Tibial artery (tissue), 4 donors: ENCODE data around the gene FXYD6.

Experiments used
- DNase-seq, 2 donors: peaks; one replicate each; pipeline ENCODE4 v3.0.0-alpha.2; 2019
- H3K27ac ChIP-seq, 2 donors: fragments of 200-600 bp; sonication (generic) in 1 of 2; 1 replicate in 1 of 2; 2 replicates in 1 of 2; pipeline ENCODE4 v1.5.1; 2018 to 2019; ENCODE audit warnings: mild to moderate bottlenecking in 1 of 2
- H3K27me3 ChIP-seq, 2 donors: fragments of 200-600 bp; sonication (generic) in 1 of 2; one replicate each; pipeline versions ENCODE4 v1.5.1 to v1.6.0; 2016 to 2019
- H3K36me3 ChIP-seq, 3 donors: fragments of 200-600 bp; sonication (generic) in 2 of 3; one replicate each; pipeline ENCODE4 v1.5.1; 2016 to 2019; ENCODE audit warnings: mild to moderate bottlenecking in 2 of 3
- H3K4me1 ChIP-seq, 4 donors: fragments of 200-600 bp; sonication (generic) in 2 of 4; 1 replicate in 3 of 4; 2 replicates in 1 of 4; pipeline ENCODE4 v1.5.1; 2016 to 2019
- H3K4me3 ChIP-seq, 2 donors: fragments of 200-600 bp; sonication (generic) in 1 of 2; 1 replicate in 1 of 2; 2 replicates in 1 of 2; pipeline ENCODE4 v1.5.1; 2018 to 2019; ENCODE audit warnings: mild to moderate bottlenecking in 2 of 2
- H3K9me3 ChIP-seq, 3 donors: fragments of 200-600 bp; sonication (generic) in 1 of 3; one replicate each; pipeline ENCODE4 v1.5.1; 2016 to 2019
- intact Hi-C: fragments of 100-400 bp; cut with DNase I; formaldehyde crosslinking; loops from one replicate; pipeline ENCODE4 v1.15.0; 2023; ENCODE audit warnings: low total_unique reads
- TF ChIP-seq, protein P1 (sequence below), 2 experiments: fragments of 200-600 bp in 1 of 2; fragments of 450-650 bp in 1 of 2; IDR thresholded peaks; one replicate each; pipeline ENCODE4 v1.5.1; 2017 to 2019; ENCODE audit warnings: antibody characterized with exemption in 2 of 2, mild to moderate bottlenecking in 1 of 2, moderate library complexity in 1 of 2

Gene FXYD6

DNA sequence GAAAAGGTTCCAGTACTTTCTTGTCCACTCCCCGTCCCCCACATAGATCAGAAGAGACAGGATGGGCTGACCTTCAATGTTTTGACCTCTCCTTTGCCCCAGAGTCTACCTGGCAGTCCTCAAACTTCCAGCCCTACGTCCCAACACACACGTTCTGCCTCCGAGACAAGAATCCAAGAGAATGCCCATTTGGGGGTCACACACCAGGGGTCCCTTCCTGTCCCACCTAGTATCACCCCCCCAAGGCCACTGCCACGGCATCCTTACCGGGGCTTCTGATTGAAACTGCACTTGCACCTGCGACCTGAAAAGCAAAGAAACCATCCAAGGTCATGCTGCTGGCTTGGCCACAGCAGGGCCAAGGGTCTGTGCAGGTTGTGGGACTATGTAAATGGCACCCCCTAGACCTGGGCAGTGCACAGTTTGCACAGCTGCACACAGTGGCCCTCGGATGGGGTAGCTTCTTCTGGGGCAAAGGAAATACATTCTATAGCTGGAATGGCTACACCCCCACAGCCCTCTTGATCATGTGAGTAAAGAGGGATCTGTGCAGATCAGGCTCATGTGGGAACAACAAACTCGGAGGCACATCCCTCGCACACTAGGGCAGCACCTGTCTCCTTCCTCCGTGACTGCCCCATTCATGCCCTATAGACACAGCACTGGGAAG lies 35.4 kb downstream of the FXYD6 start:
- H3K27ac ChIP-seq, result no peak overlapping the region
- peaks cover 0 to 5% (median 0%) of the 10 kb centered on the region in 3 donors for H3K36me3 ChIP-seq
- H3K4me1 ChIP-seq, result peaks cover 0 to 3% (median 0%) of the 10 kb centered on the region in 4 donors
- H3K4me3 ChIP-seq, result no peak overlapping the region
- peak in 1 of 2 donors; percentile 42 for DNase-seq
- TF ChIP-seq, protein P1, sequence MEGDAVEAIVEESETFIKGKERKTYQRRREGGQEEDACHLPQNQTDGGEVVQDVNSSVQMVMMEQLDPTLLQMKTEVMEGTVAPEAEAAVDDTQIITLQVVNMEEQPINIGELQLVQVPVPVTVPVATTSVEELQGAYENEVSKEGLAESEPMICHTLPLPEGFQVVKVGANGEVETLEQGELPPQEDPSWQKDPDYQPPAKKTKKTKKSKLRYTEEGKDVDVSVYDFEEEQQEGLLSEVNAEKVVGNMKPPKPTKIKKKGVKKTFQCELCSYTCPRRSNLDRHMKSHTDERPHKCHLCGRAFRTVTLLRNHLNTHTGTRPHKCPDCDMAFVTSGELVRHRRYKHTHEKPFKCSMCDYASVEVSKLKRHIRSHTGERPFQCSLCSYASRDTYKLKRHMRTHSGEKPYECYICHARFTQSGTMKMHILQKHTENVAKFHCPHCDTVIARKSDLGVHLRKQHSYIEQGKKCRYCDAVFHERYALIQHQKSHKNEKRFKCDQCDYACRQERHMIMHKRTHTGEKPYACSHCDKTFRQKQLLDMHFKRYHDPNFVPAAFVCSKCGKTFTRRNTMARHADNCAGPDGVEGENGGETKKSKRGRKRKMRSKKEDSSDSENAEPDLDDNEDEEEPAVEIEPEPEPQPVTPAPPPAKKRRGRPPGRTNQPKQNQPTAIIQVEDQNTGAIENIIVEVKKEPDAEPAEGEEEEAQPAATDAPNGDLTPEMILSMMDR (IDR thresholded peaks at IDR 0.05), result no peak
- H3K27me3 ChIP-seq, result peaks cover 0 to 15% of the 10 kb centered on the region in 2 donors
- no peaks in the 10 kb centered on the region for H3K9me3 ChIP-seq
- intact Hi-C loops, result loop anchor here (5.0 kb wide), 2 partner anchors 106 to 211 kb away; no protein-coding TSS in a partner anchor

DNA sequence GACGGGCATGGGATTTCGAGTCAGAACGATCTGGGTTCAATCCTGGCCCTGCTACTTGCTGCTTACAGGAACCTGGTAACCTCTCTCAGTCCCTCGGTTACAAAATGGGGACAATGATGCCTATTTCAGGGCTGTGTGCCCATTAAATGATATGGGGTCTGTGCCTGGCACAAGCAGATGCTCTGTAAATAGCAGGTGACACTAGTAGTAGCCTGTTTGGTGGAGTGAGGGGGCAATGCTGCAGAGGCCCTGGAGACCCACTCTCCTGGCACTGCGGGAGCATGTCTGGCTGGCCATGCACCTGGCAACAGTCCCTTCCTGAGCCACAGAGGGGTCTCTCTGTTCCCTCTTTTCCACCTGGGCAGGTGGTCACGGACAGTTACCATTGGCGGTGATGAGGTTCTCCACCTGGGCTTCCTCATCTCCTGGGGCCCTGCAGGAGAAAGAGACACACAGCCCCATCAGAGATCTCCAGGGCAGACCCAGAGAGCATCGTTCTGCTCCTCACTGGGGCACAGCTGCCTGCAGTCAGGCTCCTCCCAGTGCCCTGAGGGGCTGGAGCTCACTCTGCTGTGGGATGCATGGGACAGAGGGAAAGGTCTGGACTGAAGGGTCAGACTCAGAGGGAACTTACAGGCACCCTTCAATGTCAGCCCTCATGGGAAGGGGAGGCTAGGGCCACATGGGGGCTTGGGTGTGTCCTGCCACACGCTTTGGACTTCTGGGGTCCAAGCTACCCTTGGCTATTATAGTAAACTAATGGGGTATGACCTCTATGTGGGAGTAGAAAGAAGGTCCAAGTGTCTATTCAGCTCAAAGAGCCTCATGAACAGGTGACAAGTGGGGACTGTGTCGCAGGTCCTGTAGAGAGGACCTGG lies 36.3 kb downstream of the FXYD6 start:
- intact Hi-C loops, result loop anchor here (5.0 kb wide), 2 partner anchors 107 to 212 kb away; no protein-coding TSS in a partner anchor
- H3K36me3 ChIP-seq, result peaks cover 0 to 5% (median 0%) of the 10 kb centered on the region in 3 donors

DNA sequence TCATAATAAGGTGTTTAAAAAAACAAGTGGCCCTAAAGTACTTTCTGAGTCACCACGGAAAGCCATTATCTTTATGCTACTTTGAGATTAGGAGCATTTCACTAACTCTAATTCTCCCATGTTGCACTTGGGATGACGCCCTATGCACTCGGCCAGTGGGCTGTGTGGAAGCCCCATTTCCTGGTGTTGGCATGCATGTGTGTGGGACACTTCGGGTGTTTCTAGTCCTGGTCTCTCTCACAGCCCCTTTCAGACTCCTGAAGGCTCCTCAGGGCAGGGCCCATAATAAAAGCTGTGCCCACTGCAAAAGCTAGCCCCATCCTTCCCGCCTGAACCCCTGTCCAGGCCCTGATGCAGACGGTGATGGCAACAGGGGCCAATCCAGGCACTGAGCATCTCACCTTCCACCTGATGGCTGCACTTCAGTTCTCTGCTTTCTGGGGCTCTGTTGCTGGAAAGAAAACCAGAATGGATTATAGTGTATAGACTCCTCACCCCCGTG lies 37.0 kb downstream of the FXYD6 start:
- Histone ChIP-seq H3K4me3 (no peak overlapping the region), H3K4me1 (peaks cover 0 to 3% (median 0%) of the 10 kb centered on the region in 4 donors), H3K9me3 (no peaks in the 10 kb centered on the region), H3K36me3 (peaks cover 0 to 5% (median 0%) of the 10 kb centered on the region in 3 donors), H3K27ac (no peak overlapping the region), H3K27me3 (peaks cover 0 to 17% of the 10 kb centered on the region in 2 donors)
- TF ChIP-seq, protein P1 (IDR thresholded peaks at IDR 0.05), result no peak
- peak in 1 of 2 donors; percentile 12 for DNase-seq
- intact Hi-C loops, result no loop called here

More for the DNA sequence above, 36.3 kb downstream of the FXYD6 start:
- no peak overlapping the region for H3K4me3 ChIP-seq
- peaks cover 0 to 15% of the 10 kb centered on the region in 2 donors for H3K27me3 ChIP-seq
- no peak overlapping the region for H3K27ac ChIP-seq
- TF ChIP-seq, protein P1 (IDR thresholded peaks at IDR 0.05), result no peak
- H3K4me1 ChIP-seq, result peaks cover 0 to 3% (median 0%) of the 10 kb centered on the region in 4 donors
- peak in 1 of 2 donors; percentile 35 for DNase-seq
- no peaks in the 10 kb centered on the region for H3K9me3 ChIP-seq

DNA sequence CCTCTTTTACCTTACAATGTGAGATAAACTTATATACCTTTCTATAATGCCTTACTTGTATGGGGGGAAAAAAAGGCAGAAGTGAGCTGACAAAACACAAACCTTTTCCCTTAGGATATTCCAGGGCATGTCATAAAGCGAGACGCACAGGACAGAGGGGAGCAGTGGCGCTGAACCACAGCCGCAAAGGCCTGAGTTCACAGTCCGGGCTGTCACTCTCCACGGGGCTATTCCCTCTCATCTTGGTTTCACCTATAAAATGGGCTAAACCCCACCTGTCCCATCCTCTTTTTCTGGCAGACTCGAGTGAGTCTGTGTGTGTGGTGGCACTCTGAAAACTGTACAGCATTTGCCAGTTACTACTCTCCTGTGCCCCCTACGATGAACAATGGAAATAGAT lies 37.6 kb downstream of the FXYD6 start:
- Histone ChIP-seq H3K4me3 (no peak overlapping the region), H3K36me3 (peaks cover 0 to 5% (median 0%) of the 10 kb centered on the region in 3 donors), H3K27ac (no peak overlapping the region), H3K9me3 (no peaks in the 10 kb centered on the region), H3K4me1 (peaks cover 0 to 2% (median 0%) of the 10 kb centered on the region in 4 donors), H3K27me3 (peaks cover 0 to 18% of the 10 kb centered on the region in 2 donors)
- DNase-seq, result no peak
- TF ChIP-seq, protein P1 (IDR thresholded peaks at IDR 0.05), result no peak
- intact Hi-C loops, result no loop called here

DNA sequence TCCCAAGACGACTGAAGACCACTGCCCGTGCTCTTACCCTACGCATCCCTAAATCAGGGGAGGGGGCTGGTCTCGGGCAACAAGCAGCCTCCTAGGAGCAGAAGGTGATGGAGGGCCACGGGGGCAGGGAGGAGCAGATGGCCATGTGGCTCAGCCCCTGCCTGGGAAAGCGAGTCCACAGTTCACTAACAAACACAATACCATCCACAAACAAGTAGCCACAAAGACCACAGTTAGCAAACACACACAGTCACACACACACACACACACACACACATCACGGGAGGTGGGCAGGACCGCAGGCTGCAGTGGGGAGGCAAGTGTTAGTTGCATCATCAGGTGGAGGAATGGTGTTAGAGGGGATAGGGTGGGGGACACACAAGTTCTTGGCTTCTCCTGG lies 38.7 kb downstream of the FXYD6 start:
- H3K4me1 ChIP-seq, result peaks cover 0 to 2% (median 0%) of the 10 kb centered on the region in 4 donors
- H3K36me3 ChIP-seq, result peaks cover 0 to 5% (median 0%) of the 10 kb centered on the region in 3 donors
- H3K9me3 ChIP-seq, result no peaks in the 10 kb centered on the region
- peaks cover 0 to 24% of the 10 kb centered on the region in 2 donors for H3K27me3 ChIP-seq
- TF ChIP-seq, protein P1 (IDR thresholded peaks at IDR 0.05), result no peak
- intact Hi-C loops, result no loop called here
- DNase-seq, result no peak
- H3K27ac ChIP-seq, result no peak overlapping the region
- no peak overlapping the region for H3K4me3 ChIP-seq
